Parathyroid adenoma (tissue), 2 donors: ENCODE measurements around the gene AJM1.
A peak's percentile ranks its signal among the peaks of the same experiment; 100 is the strongest.
"Not testable (repeated sequence)": the region's sequence is repeated elsewhere in the genome, so short reads cannot be mapped to it uniquely, and the experiment has no call there.

Experiments
- H2AFZ ChIP-seq: fragments of 300-600 bp; sonication (generic); one replicate; pipeline ENCODE4 v1.7.0; 2017; ENCODE audit warnings: antibody characterized with exemption, mild to moderate bottlenecking
- H3K27ac ChIP-seq: fragments of 300-600 bp; sonication (generic); one replicate; pipeline ENCODE4 v1.7.0; 2017
- H3K27me3 ChIP-seq: fragments of 300-600 bp; sonication (generic); one replicate; pipeline ENCODE4 v1.7.0; 2017; ENCODE audit warnings: low read length; ENCODE audit not compliant: control insufficient read depth, insufficient read depth
- H3K36me3 ChIP-seq: fragments of 300-600 bp; sonication (generic); one replicate; pipeline ENCODE4 v1.7.0; 2017; ENCODE audit warnings: low read length; ENCODE audit not compliant: control insufficient read depth, insufficient read depth
- H3K4me1 ChIP-seq: fragments of 300-600 bp; sonication (generic); one replicate; pipeline ENCODE4 v1.7.0; 2017; ENCODE audit warnings: control low read depth
- H3K4me2 ChIP-seq: fragments of 300-600 bp; sonication (generic); one replicate; pipeline ENCODE4 v1.7.0; 2017; ENCODE audit warnings: low read length
- H3K4me3 ChIP-seq: fragments of 300-600 bp; sonication (generic); one replicate; pipeline ENCODE4 v1.7.0; 2017; ENCODE audit warnings: low read depth, low read length
- H3K79me2 ChIP-seq: fragments of 300-600 bp; sonication (generic); one replicate; pipeline ENCODE4 v1.7.0; 2017; ENCODE audit warnings: control low read depth
- H3K9ac ChIP-seq: fragments of 300-600 bp; sonication (generic); one replicate; pipeline ENCODE4 v1.7.0; 2017; ENCODE audit warnings: mild to moderate bottlenecking
- H3K9me3 ChIP-seq: fragments of 300-600 bp; sonication (generic); one replicate; pipeline ENCODE4 v1.7.0; 2017; ENCODE audit warnings: low read length; ENCODE audit not compliant: control insufficient read depth
- TF ChIP-seq, protein P1 (sequence below): fragments of 300-600 bp; sonication (generic); IDR thresholded peaks from one replicate; pipeline ENCODE4 v1.7.0; 2017; ENCODE audit warnings: antibody characterized with exemption, mild to moderate bottlenecking
- donor health status: primary hyperparathyroidism.

Gene AJM1

DNA sequence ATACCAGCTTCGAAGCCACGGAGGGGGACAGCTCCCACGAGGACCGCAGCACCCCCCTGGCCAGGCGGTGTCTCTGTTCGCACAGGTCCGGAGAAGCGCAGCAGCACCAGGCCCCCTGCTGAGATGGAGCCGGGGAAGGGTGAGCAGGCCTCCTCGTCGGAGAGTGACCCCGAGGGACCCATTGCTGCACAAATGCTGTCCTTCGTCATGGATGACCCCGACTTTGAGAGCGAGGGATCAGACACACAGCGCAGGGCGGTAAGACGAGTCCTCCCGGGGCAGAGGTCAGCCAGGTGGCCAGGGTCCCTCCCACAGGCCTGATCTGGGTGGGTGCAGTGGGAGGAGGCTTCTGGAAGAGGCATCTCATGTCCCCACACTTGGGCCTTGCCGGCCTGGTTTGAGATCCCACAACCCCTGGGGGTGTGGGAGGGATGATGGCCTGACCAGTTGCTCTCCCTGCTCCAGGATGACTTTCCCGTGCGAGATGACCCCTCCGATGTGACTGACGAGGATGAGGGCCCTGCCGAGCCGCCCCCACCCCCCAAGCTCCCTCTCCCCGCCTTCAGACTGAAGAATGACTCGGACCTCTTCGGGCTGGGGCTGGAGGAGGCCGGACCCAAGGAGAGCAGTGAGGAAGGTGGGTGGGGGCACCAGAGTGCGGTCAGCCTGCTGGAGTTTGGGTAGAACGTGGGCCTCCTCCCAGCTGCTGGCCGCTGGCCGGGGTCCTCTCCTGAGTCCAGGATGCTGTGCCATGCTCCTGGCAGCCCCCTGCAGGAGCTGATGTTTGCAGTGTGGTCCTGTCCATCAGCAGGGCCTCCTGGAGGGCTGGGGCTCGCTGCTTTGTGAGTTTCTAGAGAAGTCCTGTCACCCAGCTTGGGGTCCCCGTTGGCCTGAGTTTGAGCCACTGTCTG, 2.8 kb upstream of the AJM1 start:
- no peaks in the 10 kb centered on the region for H3K79me2 ChIP-seq
- H3K4me1 ChIP-seq, result peaks cover 2% of the 10 kb centered on the region
- H2AFZ ChIP-seq, result no peak overlapping the region
- H3K27me3 ChIP-seq, result no peaks in the 10 kb centered on the region
- H3K4me3 ChIP-seq, result no peak overlapping the region
- H3K9me3 ChIP-seq, result no peaks in the 10 kb centered on the region
- no peak overlapping the region for H3K27ac ChIP-seq
- no peaks in the 10 kb centered on the region for H3K36me3 ChIP-seq
- H3K4me2 ChIP-seq, result no peak overlapping the region
- TF ChIP-seq, protein P1, sequence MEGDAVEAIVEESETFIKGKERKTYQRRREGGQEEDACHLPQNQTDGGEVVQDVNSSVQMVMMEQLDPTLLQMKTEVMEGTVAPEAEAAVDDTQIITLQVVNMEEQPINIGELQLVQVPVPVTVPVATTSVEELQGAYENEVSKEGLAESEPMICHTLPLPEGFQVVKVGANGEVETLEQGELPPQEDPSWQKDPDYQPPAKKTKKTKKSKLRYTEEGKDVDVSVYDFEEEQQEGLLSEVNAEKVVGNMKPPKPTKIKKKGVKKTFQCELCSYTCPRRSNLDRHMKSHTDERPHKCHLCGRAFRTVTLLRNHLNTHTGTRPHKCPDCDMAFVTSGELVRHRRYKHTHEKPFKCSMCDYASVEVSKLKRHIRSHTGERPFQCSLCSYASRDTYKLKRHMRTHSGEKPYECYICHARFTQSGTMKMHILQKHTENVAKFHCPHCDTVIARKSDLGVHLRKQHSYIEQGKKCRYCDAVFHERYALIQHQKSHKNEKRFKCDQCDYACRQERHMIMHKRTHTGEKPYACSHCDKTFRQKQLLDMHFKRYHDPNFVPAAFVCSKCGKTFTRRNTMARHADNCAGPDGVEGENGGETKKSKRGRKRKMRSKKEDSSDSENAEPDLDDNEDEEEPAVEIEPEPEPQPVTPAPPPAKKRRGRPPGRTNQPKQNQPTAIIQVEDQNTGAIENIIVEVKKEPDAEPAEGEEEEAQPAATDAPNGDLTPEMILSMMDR, result no peak
- no peak overlapping the region for H3K9ac ChIP-seq

DNA sequence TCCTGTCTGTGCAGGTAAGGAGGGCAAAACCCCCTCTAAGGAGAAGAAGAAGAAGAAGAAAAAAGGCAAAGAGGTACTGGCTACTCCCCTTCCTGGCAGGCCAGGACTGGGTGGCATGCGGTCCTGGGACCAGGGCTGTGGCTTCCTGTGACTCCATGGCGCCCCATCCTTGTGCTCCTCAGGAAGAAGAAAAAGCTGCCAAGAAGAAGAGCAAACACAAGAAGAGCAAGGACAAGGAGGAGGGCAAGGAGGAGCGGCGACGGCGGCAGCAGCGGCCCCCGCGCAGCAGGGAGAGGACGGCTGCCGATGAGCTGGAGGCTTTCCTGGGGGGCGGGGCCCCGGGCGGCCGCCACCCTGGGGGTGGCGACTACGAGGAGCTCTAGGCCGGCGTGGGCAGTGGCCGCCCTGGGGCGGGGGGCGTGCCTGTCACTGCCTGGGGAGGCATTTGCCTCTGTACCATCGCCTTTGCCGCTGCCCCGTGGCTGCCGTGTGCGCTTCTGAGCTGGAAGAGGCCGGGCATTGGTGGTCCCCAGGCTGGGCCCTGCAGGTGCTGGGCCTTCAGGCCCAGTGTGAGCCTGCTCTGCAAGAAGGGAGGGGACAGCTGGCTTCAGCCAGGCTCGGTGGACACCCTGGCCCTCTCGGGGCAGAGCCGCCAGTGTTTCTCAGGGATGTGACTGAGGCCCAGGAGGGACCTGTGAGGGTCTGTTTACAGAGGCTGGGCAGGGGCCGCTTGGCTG, 2.0 kb upstream of the AJM1 start:
- Histone ChIP-seq H3K4me1 (peaks cover 2% of the 10 kb centered on the region), H2AFZ (no peak overlapping the region), H3K9ac (no peak overlapping the region), H3K36me3 (no peaks in the 10 kb centered on the region), H3K4me3 (no peak overlapping the region), H3K79me2 (no peaks in the 10 kb centered on the region), H3K27ac (no peak overlapping the region), H3K9me3 (no peaks in the 10 kb centered on the region), H3K4me2 (no peak overlapping the region), H3K27me3 (no peaks in the 10 kb centered on the region)
- TF ChIP-seq, protein P1, result no peak

DNA sequence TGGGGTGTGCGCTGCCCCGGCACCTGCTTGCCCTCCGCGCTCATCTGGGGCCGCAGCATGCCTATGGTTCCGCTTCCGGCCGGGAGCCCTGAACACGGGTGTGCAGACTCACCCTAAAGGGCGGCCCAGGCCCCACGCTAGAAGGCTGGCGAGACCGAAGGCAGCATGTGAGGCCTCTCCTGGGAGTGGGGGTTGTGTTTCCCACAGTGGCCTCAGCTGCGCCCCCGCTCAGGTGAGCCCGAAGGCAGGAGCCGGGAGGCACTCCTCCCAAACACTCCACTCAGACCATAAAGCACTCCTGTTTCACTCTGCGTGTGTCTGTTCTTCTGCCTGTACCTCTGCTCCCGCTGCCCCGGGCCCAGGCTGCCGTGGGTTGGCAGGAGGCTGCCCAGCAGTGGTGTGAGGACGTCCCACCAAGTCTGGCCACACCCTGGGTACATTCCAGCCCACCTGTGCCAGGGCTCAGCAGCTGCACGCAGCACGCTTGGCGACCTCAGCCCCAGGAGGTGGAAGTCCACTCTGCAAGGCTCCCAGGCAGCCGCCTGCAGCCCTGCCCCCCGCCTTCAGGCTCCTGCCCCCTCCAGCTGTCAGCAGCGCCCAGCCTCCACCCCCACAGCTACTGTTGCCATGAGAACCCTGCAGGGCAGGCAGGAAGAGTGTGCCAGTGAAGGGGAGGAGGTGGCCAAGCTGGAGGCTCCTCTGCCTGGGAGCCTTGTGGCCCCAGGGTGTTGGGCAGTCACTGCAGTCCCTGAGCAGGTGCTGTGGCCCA, 1.2 kb upstream of the AJM1 start:
- TF ChIP-seq, protein P1, result no peak
- no peaks in the 10 kb centered on the region for H3K79me2 ChIP-seq
- peak overlapping the region; percentile 10 for H3K4me2 ChIP-seq
- H3K27me3 ChIP-seq, result no peaks in the 10 kb centered on the region
- H3K4me1 ChIP-seq, result peaks cover 2% of the 10 kb centered on the region
- no peak overlapping the region for H2AFZ ChIP-seq
- H3K9ac ChIP-seq, result no peak overlapping the region
- H3K4me3 ChIP-seq, result no peak overlapping the region
- H3K9me3 ChIP-seq, result no peaks in the 10 kb centered on the region
- no peak overlapping the region for H3K27ac ChIP-seq
- H3K36me3 ChIP-seq, result no peaks in the 10 kb centered on the region

DNA sequence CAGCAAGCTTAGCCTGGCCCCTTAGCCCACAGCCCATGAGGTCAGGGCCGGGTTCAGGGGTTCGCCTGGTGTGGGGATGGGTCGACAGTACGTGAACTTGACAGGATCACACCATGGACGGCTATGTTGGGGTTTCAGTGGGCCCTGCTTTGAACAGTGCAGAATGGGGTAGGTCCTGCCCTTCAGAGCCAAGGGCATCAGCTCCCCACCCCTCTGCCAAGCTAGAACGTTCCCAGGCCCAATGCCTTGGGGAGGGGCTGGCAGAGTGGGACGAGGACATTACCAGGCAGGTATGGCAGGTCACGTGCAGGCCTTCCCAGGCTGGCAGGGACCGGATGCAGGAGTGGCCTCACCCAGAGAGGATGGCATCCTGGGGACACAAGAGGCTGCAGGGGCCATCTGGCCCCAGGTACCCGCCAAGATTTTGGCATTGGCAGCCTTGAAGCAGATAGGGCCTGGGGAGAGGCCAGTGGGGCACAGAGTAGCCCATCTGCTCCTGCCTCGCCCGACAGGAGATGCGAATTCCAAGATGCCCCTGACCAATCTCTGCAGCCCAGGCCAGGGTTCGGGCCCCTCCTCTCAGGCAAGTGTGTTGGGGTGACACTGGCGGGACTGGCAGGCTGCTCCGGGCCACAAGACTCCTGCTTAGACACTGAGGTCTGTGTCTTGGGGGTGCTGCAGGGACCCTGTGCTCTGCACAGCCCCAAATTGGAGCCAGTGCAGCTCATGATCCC, 465 bp upstream of the AJM1 start:
- H3K9me3 ChIP-seq, H3K79me2 ChIP-seq, H3K4me1 ChIP-seq, H3K27ac ChIP-seq, H3K9ac ChIP-seq, H2AFZ ChIP-seq, H3K27me3 ChIP-seq, H3K36me3 ChIP-seq: not testable (repeated sequence)
- Histone ChIP-seq H3K4me3 (peak overlapping the region; percentile 56), H3K4me2 (peak overlapping the region; percentile 74)

DNA sequence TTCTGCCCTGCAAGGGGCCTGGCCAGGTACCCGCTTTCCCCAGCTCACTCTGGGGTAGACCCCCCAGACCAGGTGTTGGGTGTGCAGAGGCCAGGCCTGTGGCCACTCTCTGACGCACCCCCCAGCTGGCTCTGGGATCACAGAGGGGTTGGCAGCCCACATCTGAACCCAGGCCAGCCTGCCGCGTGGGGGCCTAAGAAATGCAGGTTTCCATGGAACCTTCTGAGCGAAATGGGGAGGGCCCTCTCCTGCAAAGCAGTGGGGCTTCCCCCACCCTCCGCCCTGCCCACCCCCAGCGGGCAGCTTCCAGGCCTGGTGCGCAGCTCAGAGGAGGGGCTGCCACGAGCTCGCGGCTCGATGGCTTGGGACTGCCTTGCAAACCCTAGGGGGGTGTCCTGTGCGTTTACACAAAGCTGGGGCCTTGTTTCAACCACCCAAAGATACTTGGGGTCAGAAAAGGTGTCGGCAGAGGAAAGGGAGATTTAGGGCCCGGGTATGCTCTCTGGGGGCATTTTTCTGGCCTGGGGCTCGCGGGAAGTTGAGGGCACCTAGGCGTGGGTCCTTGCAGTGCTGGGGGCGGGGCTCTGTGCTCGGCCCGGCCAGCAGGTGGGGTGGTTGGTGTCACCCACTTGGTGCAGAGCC, 1.0 kb downstream of the AJM1 start:
- H3K27me3 ChIP-seq, H3K9ac ChIP-seq, H3K4me1 ChIP-seq, H3K79me2 ChIP-seq, H3K4me3 ChIP-seq, H3K36me3 ChIP-seq, H3K9me3 ChIP-seq, H2AFZ ChIP-seq, H3K27ac ChIP-seq: not testable (repeated sequence)
- peak overlapping the region; percentile 38 for H3K4me2 ChIP-seq
